NCI-H524 treated with DMSO at 0.1 percent for 48 hours (cell line): ENCODE data around the gene LBHD2.

Experiments
- DNase-seq: peaks from one replicate; lab custom pipeline; 2025; lab: John Stamatoyannopoulos, UW

Gene LBHD2

DNA sequence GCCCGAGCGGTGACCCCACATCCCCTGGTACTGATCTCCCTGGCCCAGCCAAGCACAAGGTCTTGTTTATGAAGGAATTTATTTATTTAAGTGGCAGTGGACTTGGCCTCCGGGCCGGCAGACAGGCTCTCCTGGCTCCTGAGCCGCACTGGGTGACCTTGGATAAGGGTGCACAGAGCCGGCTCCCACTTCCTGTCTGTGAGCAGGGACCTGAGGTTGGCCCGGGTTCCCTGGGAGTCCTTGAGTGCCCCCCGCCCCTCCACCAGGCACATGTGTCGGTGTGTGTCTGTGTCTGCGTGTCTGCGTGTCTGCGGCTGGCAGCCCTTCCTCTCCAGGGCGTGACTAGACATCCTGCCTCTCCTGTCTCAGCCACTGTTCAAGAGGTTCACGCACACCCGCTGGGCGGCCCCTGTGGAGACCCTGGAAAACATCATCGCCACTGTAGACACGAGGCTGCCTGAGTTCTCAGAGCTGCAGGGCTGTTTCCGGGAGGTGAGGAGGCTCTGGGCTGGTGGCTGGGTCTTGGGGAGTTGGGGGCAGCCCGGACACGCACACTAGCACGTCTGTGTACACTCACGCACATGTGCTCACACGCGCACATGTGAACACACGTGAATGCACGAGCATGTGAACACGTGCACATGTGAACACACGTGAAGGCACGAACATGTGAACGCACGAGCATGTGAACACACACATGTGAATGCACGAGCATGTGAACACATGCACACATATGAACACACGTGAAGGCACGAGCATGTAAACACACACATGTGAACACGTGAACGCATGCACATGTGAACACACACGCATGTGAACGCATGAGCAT, 48.6 kb downstream of the LBHD2 start:
- no peak for DNase-seq

DNA sequence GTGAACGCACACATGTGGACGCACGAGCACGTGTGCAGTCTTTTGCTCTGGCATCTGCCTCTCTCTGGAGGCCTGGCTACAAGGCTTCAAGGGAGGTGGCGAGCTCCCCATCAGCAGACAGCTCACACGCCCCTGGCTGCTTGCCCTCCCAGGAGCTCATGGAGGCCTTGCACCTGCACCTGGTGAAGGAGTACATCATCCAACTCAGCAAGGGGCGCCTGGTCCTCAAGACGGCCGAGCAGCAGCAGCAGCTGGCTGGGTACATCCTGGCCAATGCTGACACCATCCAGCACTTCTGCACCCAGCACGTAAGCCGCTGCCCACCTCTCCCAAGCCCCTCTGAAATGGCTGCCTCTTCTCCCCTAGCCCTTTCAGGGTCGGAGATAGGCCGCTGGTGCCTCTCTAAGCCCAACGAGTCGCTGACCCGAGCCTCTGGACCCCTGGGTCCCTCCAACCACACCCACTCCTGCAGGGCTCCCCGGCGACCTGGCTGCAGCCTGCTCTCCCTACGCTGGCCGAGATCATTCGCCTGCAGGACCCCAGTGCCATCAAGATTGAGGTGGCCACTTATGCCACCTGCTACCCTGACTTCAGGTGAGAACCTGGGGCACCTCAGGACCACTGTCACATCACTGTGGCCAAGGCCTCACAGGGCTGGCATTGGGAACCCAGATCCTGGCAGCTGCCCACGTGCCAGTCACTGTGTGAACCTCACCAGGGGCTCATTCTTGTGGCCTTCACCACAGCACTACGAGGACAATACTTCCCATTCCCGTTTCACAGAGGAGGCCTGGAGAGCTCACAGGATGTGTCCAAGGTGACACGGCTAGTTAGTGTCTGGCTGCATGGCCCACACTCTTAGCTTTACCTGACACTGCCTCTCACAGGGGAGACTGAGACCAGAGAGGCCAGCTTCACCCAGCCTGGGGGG, 49.5 kb downstream of the LBHD2 start:
- no peak for DNase-seq

DNA sequence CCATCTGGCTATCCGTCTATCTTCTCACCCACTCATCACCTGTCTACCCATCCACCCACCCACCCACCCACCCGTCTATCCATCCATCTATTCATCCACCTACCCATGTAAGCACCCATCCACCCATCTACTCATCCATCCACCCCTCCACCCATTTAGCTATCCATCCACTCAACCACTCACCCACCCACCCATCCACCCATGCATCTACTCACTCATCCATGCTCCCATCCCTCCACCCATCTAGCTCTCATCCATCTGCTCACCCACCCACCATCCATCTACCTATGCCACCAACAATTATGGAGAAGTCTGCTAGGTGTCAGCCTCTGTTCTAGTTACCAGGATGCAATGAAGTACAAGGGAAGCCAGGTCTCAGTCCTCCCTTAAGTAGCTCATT, 50.4 kb downstream of the LBHD2 start:
- DNase-seq, result no peak

DNA sequence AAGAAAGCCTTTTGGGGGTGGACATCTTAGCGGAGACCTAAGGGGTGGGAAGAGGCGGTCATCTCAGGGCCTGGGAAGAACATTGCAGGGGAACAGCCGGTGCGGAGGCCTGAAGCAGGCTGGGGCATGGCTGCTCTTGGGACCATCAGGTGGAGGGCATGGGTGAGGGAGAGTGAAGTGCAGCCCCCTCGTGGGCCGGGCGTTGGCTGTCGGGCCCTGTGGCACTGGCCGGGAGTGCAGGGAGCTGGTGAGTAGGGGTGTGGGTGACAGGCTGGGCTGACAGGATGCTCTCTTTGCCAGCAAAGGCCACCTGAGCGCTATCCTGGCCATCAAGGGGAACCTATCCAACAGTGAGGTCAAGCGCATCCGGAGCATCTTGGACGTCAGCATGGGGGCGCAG, 50.9 kb downstream of the LBHD2 start:
- DNase-seq, result no peak

DNA sequence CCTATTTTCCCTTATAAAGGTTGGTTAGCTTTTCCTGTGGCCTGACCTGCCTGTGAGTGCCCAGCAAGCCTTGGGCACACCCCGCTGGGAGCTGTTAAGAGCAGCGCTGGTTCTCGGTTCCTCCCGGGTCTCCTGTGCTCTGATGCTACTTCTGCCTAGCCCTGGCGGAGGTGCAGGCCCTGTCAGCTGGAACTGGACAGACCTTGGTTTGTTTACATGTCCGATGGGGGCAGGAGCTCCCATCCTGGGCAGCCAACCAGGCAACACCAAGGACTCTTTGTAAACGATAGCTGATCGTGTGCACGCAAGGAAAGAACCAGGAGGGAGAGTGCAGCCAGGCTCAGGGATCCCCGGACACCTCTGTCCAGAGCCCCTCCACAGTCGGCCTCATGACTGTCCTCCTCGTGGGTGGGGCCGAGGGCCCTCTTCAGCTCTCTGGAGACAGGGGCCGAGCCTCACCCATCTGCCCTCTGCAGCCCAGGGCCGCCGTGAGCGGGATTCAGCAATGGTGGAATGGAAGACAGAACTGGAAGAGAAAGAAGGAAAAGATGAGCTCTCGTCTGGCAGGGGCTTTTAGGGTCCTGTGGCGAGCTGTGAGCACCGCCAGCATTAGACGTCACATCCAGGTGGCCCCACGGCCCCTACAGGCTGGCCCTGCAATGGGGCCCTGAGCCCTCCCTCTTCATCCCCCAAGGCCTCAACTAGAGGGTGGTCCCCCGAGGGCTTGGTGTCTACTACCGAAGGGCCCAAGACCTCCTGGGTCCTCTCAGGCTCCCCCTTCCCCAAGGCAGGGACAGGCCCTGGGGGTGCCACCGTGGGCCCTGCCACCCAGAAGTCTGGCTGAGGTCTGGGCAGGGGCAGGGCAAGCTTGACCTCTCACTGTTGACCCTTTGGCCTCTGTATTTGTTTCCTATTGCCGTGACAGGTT, 51.6 kb downstream of the LBHD2 start:
- no peak for DNase-seq

DNA sequence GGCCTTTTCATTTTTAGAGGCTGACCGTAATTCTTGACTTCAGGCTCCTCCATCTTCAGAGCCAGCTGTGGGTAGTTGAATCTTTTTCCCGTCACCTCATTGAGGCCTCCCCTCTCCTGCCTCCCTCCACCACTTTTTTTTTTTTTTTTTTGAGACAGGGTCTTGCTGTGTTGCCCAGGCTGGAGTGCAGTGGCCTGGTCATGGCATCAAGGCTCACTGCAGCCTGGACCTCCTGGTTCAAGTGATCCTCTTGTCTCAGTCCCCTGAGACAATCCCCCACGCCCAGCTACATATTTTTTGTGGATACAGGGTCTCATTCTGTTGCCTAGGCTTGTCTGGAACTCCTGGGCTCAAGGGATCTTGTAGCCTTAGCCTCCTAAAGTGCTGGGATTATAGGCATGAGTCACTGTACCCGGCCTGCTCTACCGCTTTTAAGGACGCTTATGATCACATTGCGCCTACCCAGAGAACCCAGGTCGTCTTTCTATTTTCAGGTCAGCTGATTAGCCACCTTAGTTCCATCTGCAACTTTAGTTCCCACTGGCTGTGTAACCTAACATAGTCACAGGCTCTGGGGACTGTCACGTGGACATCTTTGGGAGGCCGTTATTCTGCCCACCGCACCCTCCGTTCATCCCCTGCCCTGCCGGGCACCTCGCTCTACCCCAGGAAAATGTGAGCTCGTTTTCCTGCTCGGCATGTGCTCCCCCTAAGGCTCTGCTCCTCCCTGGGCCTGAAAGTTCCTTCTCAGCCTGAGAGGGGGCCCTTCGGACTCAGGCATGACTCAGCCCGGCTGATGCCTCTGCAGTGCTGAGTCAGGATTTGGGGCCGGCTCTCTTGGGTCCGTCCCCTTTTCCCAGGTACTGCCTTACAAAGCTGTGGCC, 52.6 kb downstream of the LBHD2 start:
- no peak for DNase-seq

DNA sequence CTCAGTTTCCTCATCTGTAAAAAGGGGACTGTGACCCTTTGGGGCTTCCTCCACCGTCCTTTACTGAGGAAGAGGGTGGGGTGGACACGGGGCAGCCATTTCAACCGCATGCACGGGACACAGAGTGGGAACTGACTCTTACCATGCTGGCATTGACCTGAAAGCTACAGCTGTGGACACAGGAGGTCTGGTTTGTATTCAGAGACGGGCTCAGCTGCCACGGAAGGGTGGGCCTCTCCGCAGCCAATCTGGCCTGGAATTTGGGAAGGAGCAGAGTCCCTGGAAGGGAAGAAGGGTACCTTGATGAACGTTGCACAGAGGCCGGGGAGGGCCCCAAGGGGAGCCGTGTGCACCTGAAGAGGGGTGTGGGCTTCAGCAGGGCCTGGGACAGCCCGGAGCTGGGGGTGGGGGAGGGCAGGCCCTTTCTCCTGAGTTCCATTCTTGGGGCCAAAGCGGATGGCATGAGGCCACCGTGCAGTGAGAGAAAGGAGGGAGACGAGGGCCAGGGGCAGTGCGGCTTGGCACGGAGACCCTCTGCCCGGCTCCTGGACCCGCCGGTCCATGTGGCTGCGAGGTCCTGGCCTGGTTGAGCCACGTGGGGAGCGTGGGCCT, 53.8 kb downstream of the LBHD2 start:
- DNase-seq, result no peak

DNA sequence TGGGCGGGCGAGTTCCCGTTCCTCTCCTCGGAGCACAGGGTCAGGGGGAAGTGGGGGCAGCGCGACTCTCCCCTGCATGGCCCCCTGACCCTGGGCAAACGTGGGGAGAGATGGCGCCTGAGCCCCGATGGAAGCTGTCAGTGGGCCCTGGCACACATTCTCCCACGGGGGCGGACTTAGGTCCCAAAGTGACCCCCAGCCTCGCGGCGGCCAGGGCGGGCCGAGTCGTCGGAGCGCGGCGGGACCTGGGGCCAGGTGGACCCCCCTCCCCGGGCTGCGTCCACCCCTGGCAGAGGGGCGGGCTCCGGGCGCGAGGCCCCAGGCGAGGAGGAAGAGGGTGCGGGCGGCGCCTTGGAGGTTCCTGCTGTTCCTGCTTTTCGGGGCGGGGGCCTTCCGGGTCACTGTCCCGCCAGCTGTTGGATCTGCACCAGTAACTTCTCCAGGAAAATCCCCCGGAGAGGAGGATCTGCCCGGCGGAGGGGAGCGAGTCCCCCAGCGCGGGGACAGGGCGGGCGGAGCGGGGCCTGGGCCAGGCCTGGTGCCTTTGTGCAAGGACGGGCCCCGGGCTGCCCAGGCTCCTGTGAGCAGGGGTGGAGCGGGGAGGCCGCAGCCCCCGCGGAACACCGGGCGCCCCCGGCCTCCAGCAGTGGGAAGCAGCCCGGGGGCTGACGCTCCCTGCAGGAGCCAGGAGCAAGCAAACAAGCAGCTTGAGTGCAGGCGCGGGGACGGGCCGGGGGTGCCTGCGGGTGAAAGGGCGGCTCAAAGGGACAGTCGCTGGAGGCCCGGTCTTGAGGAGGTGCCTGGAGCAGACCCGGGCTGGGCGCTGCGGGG, 54.5 kb downstream of the LBHD2 start:
- DNase-seq, result no peak

DNA sequence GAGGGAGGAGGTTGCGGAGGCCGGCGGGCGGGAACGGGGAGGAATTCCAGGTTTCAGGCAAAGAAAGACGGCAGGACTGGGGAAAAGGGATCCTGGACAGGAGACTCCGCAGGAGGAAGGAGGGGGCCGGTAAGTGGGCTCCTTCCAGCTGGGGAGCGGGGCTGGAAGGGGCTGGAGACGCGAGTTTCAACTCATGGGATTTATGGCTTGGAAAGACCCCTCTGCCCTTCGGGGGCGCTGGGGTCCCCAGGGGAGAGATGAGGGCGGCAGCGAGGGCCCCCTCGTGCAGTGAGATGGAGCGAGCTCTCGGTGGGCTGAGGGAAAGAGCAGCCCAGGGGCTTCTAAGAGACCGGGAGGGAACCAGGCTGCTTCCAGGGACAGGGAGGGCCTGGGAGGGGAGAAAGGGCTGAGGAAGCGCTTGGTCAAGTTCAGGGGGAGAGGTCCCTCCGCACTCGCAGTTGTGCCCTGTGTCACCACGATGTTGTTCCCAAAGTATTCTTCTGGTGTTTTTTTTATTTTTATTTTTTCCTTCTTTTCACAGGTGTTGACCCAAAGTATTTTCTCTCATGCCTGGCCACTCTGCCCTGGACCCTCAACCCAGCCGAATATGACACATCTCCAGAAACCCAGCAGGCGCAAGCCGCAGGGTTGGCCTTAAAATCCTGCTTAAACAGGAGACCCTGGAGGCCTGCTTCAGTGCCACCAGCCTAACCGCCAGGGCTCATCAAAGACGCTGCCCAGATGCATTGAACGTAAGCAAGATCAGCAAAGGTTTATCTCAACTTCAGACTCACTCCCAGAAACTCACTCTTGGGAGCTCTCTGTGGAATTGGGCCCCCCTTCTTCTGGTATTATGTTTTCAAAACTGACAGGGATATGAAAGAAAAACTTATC, 55.4 kb downstream of the LBHD2 start:
- no peak for DNase-seq
